Cortex of kidney (tissue), 1 donor: ENCODE data around the gene SP2.
"Not testable (repeated sequence)": the region's sequence is repeated elsewhere in the genome, so short reads cannot be mapped to it uniquely, and the experiment has no call there.

ENCODE experiments used
- DNase-seq: peaks from one replicate; lab custom pipeline; 2025; lab: John Stamatoyannopoulos, UW

Gene SP2

DNA sequence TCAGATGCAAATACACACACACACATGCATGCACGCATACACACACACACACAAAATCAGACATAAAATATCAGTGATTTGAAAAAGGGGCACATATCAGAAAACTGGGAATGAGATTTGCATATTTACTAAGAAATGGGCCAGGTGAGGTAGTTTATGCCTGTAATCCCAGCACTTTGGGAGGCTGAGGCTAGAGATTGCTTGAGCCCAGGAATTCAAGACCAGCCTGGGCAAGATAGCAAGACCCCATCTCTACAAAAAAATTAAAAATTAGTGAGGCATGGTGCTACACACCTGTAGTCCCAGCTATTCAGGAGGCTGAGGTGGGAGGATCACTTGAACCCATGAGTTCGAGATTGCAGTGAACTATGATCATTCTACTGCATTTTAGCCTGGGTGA is 23.0 kb downstream of the SP2 start:
- no peak for DNase-seq

DNA sequence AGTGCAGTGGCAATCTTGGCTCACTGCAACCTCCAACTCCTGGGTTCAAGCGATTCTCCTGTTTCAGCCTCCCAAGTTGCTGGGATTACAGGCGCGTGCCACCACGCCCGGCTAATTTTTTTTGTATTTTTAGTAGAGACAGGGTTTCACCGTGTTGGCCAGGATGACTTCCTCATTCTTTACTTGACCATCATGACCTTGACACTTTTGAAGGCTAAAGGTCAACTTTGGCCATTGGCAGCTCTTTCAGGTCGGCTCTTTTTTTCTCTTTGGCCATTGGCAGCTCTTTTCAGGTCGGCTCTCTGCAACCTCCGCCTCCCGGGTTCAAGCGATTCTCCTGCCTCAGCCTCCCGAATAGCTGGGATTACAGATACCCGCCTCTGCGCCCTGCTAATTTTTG is 23.9 kb downstream of the SP2 start:
- DNase-seq, result not testable (repeated sequence)

DNA sequence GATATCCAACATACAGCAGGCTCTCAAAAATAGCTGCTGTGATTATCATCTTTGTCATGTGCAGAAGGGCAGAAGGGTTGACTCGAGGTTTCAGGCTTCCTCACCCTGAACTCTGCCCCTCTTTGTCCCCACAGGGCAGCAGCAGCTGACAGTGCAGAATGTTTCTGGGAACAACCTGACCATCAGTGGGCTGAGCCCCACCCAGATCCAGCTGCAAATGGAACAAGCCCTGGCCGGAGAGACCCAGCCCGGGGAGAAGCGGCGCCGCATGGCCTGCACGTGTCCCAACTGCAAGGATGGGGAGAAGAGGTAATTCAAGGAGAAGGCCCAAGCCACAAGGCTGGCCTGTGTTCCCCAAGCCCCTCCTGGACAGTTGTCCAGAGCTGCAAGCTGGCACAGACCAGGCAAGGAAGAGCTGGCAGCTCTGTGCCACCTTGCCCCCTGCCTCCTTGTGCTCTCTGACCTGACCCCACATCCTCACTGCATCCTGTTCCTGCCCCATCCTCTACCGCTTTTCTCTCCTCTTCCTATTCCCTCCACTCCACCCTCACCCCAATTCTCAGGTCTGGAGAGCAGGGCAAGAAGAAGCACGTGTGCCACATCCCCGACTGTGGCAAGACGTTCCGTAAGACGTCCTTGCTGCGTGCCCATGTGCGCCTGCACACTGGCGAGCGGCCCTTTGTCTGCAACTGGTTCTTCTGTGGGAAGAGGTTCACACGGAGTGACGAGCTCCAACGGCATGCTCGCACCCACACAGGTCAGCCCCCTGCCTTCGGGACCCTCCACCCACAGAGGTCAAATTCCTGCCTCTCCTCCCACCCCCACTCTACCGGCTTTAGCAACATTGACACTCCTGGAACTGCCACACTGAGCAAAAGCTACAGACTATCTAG is 29.0 kb downstream of the SP2 start:
- no peak for DNase-seq

DNA sequence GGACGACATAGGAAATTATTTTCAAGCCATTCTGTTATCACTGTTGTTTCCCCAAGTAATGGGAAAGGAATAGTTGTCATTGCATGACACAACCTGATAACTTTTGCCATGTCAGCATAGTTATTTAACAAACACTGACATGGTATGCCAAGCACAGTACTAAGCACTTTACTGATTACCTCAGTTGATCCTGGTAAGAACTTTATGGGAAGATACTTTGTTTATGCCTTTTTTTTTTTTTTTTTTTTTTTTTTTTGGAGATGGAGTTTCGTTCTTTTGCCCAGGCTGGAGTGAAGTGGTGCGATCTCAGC is 29.6 kb downstream of the SP2 start:
- no peak for DNase-seq

DNA sequence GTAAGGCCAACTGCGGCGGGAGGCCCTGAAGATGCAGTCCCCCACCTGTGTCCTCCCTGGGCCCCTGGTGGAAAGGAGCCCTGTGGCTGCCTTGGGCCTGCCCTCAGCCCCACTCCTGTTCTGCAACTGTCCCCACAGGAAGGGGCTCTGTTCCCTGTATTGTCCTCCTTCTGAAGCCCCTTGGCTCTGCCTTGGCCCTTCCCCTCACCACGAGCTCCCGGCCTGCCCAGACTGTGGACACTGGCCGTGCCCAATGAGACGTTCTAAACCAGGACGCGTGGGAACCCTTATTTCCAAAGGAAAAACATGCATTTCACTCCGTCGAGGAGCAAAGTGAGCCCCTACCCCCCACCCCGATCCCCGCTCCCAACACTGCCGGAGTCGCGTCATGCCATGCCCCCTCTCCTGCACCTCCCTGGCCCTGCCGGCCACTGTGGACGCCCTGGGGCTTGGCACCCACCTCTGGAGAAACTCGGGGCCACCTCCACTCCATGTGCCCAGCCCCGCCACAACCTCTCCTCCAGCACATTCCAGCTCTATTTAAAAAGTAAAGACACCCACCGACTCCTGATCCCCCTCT is 31.9 kb downstream of the SP2 start:
- DNase-seq, result no peak

DNA sequence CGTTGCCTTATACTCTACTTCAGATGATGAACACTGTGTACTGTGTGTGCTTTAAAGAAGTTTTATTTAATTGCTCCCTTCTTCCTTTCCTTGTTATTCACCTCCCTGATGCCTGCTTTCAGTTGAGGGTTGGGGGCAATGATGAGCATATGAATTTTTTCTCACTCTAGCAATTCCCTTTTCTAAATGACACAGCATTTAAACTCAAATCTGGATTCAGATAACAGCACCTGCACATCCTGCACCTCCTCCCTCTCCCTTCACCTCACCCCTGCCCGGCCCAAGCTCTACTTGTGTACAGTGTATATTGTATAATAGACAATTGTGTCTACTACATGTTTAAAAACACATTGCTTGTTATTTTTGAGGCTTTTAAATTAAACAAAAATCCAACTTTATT is 32.4 kb downstream of the SP2 start:
- no peak for DNase-seq

DNA sequence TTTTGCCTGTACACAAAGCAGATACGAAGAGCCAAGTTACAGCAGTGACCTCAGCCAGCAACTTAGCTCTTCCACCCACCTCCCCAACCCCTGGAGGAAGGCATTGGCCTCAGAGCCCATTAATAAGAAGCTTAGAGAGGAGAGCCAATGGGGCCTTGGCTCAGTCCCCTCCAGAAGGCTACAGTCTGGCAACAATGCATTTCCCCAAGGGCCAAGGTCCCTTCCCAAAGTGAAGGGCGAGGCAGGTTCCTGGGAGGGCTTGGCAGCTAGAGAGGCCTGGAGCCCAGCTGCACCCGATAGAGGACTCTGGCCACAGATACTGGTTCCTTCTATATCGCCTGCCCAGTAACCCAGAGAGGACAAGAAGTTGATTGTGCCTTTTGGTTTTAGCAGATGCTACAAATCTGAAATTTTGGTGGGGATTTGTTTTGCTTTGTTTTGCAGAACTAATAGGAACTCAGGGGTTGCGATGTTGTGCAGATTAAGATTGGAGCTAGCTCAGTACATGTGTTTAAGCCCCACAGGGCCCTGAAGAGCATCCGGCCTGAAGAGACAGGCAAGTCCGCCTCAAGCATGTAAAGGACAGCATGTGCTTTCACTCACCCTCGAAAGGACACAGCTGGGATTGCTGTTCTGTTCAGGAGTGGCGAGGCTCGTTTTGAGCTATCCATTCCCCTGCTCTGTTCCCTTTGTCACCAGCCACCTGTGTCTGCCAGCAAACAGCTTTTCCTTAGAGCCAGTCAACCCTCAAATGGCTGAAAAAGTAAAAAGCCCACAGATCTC is 33.4 kb downstream of the SP2 start:
- no peak for DNase-seq

DNA sequence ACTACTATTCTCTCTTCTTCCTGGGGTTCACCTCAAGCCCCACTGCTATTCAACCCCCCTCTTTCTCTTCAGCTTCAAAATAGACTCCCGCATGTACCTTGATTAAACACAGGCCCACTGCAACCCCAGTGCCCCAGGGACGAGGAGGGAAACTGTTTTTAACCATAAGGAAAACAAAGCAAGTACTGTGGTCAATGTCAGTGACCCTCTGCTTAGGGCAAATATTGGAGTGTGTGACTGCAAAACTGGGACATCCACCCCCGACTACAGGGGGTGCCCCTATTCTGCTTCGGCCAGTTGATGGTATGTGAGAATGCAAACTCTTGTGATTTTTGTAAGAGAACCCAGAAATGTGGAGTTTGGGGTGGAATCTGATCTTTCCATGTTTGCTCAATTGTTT is 35.8 kb downstream of the SP2 start:
- DNase-seq, result no peak

DNA sequence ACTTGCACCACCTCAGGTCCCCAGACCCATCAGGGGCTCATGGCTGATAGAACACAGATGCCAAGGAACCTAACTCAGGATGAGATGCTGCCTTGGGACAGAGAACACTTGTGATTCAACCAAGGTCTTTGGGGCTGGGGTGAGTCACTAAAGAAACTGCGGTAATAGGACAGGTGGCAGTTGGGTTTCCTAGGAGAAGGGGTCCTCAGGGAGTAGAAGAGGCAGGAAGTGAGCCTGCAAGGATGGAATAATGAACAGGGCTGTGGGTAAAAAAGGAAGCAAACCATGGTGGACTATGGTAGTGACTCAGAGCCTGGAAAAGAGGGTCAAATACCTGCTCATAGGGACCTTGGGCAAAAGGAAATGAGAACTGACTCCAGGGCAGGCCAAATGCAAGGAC is 38.8 kb downstream of the SP2 start:
- DNase-seq, result no peak

DNA sequence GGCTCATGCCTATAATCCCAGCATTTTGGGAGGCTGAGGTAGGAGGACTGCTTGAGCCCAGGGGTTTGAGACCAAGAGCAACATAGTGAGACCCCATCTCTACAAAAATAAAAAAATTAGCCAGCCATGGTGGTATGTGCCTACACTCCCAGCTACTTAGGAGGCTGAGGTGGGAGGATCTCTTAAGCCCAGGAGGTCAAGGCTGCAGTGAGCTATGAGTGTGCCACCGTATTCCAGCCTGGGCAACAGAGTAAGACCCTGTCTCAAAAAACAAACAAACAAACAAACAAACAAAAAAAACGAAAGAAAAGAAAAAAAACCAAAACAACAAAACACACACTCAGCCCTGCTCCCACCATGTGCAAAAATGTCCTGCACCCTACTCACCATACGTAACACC is 39.4 kb downstream of the SP2 start:
- DNase-seq, result not testable (repeated sequence)

DNA sequence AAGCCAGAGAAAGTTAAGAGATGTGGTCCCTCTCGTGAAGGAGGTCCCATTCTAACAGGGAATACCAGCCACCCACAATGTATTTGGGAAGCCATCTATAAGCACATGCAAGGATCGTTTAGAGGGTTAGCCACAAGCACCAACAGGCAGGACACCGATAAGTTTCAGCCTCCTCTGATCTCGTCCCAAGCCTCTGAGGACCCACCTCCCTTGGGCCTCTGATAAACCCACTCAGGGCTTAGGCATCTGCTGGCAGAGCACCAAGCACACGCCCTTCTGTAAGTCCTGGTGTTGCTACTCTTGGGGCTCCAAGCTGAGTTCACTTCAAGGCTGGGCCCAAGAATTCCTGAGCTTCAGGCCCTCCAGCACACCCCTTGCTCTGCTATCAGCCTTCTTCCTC is 39.9 kb downstream of the SP2 start:
- no peak for DNase-seq

DNA sequence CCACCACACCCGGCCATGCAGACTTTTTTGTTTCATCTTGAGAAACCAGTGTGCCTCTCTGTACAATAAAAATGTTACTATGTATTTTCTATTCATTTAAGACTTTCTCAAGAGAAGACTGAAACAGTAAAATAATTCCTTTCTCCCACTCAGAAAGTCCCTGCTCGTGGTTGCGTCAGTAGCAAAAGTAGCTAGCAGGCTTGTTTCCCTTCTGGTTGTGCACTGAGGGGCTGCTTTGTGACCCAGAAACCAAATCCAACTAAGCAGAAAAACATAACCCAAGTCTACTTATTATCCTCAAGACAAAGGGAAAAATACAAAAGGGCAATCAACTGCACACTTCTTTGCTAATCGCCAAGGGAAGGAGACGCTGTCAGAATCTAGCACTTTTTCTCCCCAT is 41.9 kb downstream of the SP2 start:
- no peak for DNase-seq

DNA sequence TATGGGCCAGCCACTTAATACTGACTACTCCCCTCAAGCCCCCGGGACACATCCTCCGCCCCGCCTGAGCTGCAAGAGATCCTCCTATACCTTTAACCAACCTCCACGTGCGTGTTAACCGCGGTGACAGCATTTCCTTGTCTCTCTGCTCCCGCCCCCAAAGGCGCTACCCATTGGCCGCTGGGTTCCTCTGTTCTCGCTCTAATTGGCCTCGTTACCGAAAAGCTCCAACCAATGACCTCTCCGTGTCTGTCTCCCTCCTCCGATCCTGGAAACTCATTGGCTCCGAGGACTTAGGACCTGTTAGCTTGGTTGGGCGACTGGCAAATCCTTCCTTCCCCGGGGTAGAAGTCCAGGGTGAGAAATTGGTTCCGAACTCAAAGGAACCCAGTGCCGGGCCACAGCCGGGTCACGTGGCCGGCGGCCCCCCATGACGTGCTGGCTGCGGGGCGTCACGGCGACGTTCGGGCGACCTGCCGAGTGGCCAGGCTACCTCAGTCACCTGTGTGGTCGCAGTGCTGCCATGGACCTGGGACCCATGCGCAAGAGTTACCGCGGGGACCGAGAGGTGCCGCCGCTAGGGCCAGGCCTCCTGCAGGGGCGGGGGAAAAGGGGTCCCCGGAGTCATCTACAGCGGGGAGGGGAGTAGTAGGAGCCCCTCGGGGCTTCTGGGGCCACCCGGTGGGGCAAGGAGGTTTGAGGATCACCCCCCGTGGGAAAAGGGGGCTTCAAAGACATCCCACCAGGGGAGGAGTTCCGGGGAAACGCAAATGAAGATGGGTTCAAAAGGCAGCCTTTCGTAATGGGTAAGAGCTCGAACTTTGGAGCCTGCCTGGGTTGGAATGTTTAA is 45.4 kb downstream of the SP2 start, which contains the start of gene PNPO:
Gene PNPO, plus strand, starts transcription at position 326 of the 850 bp plus-strand sequence. Its CDS starts 105 bp downstream, at position 431.
- DNase-seq, result no peak

DNA sequence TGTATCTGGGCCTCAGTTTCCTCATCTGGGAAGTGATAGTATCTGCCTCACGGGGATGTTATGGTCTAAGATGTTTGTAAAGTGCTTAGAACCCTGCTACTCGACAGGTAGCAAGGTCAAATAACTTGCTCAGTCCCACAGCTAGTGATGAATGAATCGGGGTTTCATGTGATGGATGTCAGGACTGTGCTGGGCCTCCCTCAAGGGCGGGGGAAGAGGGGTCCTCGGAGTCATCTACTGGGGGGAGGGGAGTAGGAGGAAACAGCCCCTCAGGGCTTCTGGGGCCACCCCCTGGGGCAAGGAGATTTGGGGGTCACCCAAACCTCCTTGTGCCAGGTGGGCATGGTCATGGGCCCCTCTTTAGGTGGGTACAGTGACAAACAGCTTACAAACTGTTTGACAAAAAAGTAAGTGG is 46.1 kb downstream of the SP2 start:
- DNase-seq, result no peak

DNA sequence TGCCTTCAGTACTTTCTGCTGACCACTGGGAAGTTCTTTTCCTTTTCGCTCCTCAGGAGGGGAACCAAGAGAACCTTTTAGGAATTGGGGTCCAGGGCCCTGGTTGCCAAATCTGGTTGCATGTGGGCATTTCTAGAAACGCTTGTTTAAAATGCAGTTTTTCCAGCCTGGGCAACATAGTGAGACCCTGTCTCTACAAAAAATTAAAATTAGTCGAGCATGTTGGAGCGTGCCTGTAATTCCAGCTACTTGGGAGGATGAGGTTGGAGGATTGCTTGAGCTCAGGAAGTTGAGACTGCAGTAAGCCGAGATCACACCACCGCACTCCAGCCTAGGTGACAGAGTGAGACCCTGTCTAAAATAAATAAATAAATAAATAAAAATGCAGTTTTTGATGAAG is 46.5 kb downstream of the SP2 start:
- DNase-seq, result no peak

DNA sequence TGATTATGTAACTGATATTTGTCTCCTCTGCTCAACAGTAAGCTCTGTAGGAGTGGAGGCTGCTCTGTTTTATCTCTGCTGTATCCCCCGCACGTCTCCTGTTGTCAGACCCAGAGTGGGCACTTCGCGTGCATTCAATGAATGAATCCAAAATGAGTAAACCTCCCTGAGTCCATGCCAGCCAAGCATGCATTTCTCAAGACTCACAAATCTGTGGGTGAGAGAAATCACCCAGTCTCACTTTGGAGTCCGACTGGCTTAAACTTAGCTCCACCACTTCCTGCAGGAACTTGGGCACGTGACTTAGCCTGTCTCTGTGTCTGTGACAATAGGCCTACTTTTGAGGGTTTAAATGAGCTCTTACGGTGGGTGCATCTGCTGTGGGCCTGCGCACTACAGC is 49.0 kb downstream of the SP2 start:
- no peak for DNase-seq

DNA sequence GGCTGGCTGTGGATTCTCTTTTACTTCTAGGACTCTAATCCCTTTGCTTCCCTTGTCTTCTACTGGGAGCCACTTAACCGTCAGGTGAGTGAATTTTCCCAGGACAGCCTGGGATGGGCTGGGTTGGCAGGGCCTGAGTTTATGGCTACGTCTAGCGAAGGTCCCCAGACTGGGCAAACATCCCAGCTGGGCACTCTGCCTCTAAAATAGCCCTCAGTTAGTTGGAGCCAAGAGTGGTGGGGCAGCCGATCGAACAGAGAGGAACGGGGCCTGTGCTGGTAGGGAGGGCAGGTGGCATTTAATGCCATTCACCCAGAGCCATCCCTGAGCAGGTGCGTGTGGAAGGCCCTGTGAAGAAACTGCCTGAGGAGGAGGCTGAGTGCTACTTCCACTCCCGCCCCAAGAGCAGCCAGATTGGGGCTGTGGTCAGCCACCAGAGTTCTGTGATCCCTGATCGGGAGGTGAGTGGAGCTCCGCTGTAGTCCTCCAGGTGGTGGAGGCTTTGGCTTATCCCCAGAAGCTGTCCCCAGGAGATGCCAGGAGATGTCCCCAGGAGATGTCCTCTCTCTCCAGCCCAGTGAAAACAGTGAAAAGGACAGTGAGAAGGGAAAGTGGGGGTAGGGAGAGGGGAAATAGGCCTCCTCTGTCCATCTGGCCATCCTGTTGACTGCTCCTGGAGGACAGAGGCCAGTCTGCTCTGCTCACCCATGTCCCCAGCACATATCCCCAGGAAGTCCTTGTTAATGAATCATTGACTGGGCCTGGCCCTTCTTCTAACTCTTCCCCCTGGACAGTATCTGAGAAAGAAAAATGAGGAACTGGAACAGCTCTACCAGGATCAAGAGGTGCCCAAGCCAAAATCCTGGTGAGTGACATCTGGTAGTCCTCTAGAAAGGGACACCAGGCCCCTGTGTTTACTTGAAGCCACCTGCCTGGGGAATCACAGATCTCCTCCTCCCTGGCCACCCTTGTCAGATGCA is 49.8 kb downstream of the SP2 start:
- no peak for DNase-seq

DNA sequence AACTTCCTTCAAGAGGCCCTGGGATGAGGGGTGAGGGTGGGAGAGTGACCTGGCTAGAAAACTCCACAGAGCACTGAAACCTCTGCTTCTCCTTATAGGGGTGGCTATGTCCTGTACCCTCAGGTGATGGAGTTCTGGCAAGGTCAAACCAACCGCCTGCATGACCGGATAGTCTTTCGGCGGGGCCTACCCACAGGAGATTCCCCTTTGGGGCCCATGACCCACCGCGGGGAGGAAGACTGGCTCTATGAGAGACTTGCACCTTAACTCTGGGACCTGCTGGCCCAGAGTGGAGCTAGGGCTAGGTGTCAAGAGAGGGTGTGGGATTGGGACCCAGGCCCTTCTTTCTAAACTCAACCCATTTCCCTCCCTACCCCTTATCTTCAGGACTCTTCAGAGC is 50.5 kb downstream of the SP2 start:
- DNase-seq, result no peak

DNA sequence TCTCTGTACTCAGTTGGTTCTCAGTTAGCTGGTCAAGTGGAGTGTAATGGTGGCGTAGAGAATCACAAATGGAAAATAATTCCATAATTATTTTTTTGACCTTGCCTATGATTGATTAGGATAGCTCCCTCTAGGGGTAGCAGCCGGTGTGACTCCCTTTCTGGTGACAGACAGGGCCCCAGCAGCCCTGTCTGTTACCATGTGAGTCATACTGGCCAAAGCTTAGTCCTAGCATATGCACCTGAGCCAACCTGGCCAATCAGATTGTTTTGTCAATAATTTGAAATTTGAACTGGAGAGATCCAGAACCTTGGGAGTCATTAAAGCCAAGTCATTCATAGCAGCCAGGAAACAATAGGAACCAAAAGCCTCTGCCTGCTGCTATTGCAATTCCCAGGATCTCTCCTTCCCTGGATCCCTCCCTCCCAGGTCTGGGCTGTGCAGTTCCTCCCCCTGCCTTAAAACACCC is 50.9 kb downstream of the SP2 start:
- DNase-seq, result no peak

DNA sequence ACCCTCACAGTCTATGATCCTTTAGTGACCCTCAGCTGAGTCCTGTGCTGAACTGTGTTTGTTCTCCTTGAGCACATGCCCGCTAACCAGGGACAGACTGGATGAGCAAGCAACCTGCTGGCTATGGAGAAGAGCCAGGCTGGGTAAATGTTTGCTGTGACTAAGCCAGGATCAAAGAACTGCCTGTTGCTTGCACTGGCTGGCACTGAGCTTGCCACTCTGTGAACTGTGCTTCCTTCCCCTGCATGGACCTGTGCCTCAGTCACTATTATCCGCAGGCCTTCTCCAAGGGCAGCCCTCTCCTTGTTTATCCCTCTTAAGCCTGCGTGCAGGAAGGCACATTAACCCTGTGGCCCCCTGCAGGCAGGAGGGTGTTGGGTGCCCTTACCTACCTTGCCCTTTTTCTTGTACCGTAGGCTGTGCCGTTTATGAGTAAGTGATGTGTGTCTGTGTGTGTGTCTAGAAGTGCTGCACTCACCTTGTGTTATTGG is 52.7 kb downstream of the SP2 start:
- DNase-seq, result no peak
